MM.1S (cell line): Measurements from ENCODE around the gene FILIP1.

Source experiments
- EZH2 ChIP-seq: fragments of 300-600 bp; sonication (generic); optimal IDR thresholded peaks from 2 replicates; pipeline ENCODE3; 2017; ENCODE audit warnings: low read depth, mild to moderate bottlenecking, antibody characterized with exemption, low read length, mixed read lengths
- EZH2phosphoT487 ChIP-seq: fragments of 300-600 bp; sonication (generic); IDR thresholded peaks from 2 replicates; pipeline ENCODE4 v1.6.1; 2018; ENCODE audit warnings: antibody characterized with exemption, low read length
- TF ChIP-seq, protein P1 (sequence below): fragments of 300-600 bp; sonication (generic); IDR thresholded peaks from 2 replicates; pipeline ENCODE4 v1.5.1; 2016; ENCODE audit warnings: antibody characterized with exemption, low read length, mixed read lengths

DNA sequence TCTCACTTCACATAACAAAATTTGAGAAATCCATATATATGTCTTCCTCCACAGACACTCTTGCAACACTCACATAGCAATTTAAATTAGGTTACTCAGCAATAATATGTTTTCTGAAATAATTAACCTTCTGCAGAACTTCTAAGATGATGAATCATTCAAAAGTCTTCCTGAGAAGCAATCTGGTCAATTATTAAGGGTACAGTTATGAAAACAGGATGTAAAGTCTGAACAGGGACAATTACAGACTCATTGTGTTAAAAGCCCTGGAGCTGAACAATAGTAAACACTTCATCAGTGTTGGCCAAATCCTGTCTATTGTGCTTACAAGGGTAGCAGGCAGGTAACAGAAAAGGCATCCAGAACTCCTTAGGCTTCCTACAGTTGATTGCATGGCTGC is 75.4 kb downstream of the FILIP1 start:
- TF ChIP-seq, protein P1, sequence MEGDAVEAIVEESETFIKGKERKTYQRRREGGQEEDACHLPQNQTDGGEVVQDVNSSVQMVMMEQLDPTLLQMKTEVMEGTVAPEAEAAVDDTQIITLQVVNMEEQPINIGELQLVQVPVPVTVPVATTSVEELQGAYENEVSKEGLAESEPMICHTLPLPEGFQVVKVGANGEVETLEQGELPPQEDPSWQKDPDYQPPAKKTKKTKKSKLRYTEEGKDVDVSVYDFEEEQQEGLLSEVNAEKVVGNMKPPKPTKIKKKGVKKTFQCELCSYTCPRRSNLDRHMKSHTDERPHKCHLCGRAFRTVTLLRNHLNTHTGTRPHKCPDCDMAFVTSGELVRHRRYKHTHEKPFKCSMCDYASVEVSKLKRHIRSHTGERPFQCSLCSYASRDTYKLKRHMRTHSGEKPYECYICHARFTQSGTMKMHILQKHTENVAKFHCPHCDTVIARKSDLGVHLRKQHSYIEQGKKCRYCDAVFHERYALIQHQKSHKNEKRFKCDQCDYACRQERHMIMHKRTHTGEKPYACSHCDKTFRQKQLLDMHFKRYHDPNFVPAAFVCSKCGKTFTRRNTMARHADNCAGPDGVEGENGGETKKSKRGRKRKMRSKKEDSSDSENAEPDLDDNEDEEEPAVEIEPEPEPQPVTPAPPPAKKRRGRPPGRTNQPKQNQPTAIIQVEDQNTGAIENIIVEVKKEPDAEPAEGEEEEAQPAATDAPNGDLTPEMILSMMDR = no peak
- TF ChIP-seq EZH2phosphoT487 (no peak), EZH2 (no peak)
